Skeletal muscle cell (primary cell): Measurements from ENCODE around the gene ACOXL.

Source experiments
- DNase-seq: peaks from one replicate; pipeline ENCODE4 v3.0.0-alpha.2; 2010; ENCODE audit warnings: low read depth
- H3K4me3 ChIP-seq: 2 replicates; pipeline ENCODE4 v1.5.1; 2011; ENCODE audit warnings: low read depth, mild to moderate bottlenecking, control low read depth, low read length, moderate library complexity

Gene ACOXL

GRCh38 chr2:110747522-110748488, 15.4 kb downstream of the ACOXL start:
- DNase-seq = no peak
- no peak overlapping the region for H3K4me3 ChIP-seq

- H3K4me3 ChIP-seq = no peak overlapping the region
- peak; percentile 1 for DNase-seq
These were observed 16.1 kb downstream of the ACOXL start for GRCh38 chr2:110748489-110748867.

GRCh38 chr2:110751642-110752041, 19.3 kb downstream of the ACOXL start:
- no peak for DNase-seq
- H3K4me3 ChIP-seq = no peak overlapping the region

- H3K4me3 ChIP-seq = no peak overlapping the region
- DNase-seq = no peak
These were observed 20.5 kb downstream of the ACOXL start for GRCh38 chr2:110752871-110753270.

- H3K4me3 ChIP-seq = no peak overlapping the region
- no peak for DNase-seq
These were observed 23.2 kb downstream of the ACOXL start for GRCh38 chr2:110755491-110756078.

GRCh38 chr2:110759411-110759810, 27.0 kb downstream of the ACOXL start:
- no peak overlapping the region for H3K4me3 ChIP-seq
- no peak for DNase-seq

- DNase-seq = no peak
- H3K4me3 ChIP-seq = no peak overlapping the region
These were observed 32.6 kb downstream of the ACOXL start for GRCh38 chr2:110764931-110765330.

GRCh38 chr2:110766291-110766690, 33.9 kb downstream of the ACOXL start:
- no peak for DNase-seq

GRCh38 chr2:110768591-110768990, 36.2 kb downstream of the ACOXL start:
- DNase-seq = no peak
- no peak overlapping the region for H3K4me3 ChIP-seq

More at GRCh38 chr2:110766291-110766690, 33.9 kb downstream of the ACOXL start:
- no peak overlapping the region for H3K4me3 ChIP-seq

GRCh38 chr2:110770404-110770958, 38.1 kb downstream of the ACOXL start:
- H3K4me3 ChIP-seq = no peak overlapping the region
- DNase-seq = no peak

- H3K4me3 ChIP-seq = no peak overlapping the region
- peak; percentile 32 for DNase-seq
These were observed 38.6 kb downstream of the ACOXL start for GRCh38 chr2:110770959-110771431.

- H3K4me3 ChIP-seq = no peak overlapping the region
- DNase-seq = no peak
These were observed 39.4 kb downstream of the ACOXL start for GRCh38 chr2:110771547-110772382.

GRCh38 chr2:110772383-110772755, 40.0 kb downstream of the ACOXL start:
- H3K4me3 ChIP-seq = no peak overlapping the region
- DNase-seq = no peak

GRCh38 chr2:110773401-110773921, 41.1 kb downstream of the ACOXL start:
- DNase-seq = no peak
- H3K4me3 ChIP-seq = no peak overlapping the region

- DNase-seq = no peak
- no peak overlapping the region for H3K4me3 ChIP-seq
These were observed 42.3 kb downstream of the ACOXL start for GRCh38 chr2:110774701-110775100.

- H3K4me3 ChIP-seq = no peak overlapping the region
- DNase-seq = no peak
These were observed 45.3 kb downstream of the ACOXL start for GRCh38 chr2:110777531-110778311.

- DNase-seq = no peak
- H3K4me3 ChIP-seq = no peak overlapping the region
These were observed 48.1 kb downstream of the ACOXL start for GRCh38 chr2:110780461-110780860.

- no peak overlapping the region for H3K4me3 ChIP-seq
- DNase-seq = no peak
These were observed 51.0 kb downstream of the ACOXL start for GRCh38 chr2:110783196-110783873.
